Neutrophil (primary cell): ENCODE data around the gene MCRIP2.

Experiments used
- H3K27ac ChIP-seq: fragments of 200-600 bp; sonication (generic); 2 replicates; pipeline ENCODE4 v1.5.1; 2016; ENCODE audit warnings: mild to moderate bottlenecking, moderate library complexity
- H3K27me3 ChIP-seq: fragments of 200-600 bp; sonication (generic); 2 replicates; pipeline ENCODE4 v1.6.0; 2016; ENCODE audit warnings: mild to moderate bottlenecking
- H3K36me3 ChIP-seq: fragments of 200-600 bp; sonication (generic); 2 replicates; pipeline ENCODE4 v1.5.1; 2017
- H3K4me1 ChIP-seq, 2 experiments: fragments of 200-600 bp in 1 of 2; sonication (generic) in 1 of 2; 1 replicate in 1 of 2; 2 replicates in 1 of 2; pipeline versions ENCODE4 v1.5.1 to v1.6.1; 2013 to 2016; ENCODE audit warnings: low read depth in 1 of 2, low read length in 1 of 2, mild to moderate bottlenecking in 1 of 2, moderate library complexity in 1 of 2; ENCODE audit not compliant: control insufficient read depth in 1 of 2, insufficient read depth in 1 of 2
- H3K4me3 ChIP-seq, 2 experiments: fragments of 200-600 bp in 1 of 2; sonication (generic) in 1 of 2; 1 replicate in 1 of 2; 2 replicates in 1 of 2; pipeline ENCODE4 v1.5.1; 2013 to 2016; ENCODE audit warnings: low read depth in 1 of 2, low read length in 1 of 2, mild to moderate bottlenecking in 1 of 2, moderate library complexity in 1 of 2
- H3K9me3 ChIP-seq: fragments of 200-600 bp; sonication (generic); 2 replicates; pipeline ENCODE4 v1.5.1; 2016
- CTCF ChIP-seq: fragments of 200-600 bp; sonication (generic); IDR thresholded peaks from 2 replicates; pipeline ENCODE4 v1.5.1; 2016; ENCODE audit warnings: antibody characterized with exemption

MCRIP2 gene

DNA sequence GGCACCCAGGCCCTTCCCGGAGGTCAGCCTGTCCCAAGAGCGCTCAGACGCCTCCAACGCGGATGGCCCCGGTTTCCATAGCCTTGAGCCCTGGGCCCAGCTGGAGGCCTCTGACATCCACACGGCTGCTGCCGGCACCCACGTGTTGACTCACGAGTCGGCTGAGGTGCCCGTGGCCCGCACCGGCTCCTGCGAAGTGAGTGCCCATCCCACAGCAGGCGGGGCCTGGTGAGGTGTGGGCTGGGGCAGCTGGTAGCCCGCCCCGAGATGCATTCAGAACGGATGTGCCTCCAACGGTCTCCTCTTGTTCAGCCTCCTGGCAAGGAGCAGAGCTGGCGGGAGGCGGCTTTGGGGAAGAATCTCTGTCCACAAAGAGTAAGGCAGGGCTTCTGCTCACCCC lies 10.2 kb downstream of the MCRIP2 start:
- no peak for TF ChIP-seq CTCF
- Histone ChIP-seq H3K4me1 (peaks cover 21 to 28% of the 10 kb centered on the region in 2 experiments), H3K9me3 (no peaks in the 10 kb centered on the region), H3K36me3 (peaks cover 6% of the 10 kb centered on the region), H3K27ac (no peak overlapping the region), H3K4me3 (no peak overlapping the region), H3K27me3 (no peaks in the 10 kb centered on the region)

- Histone ChIP-seq H3K9me3 (no peaks in the 10 kb centered on the region), H3K27me3 (no peaks in the 10 kb centered on the region), H3K36me3 (peaks cover 6% of the 10 kb centered on the region), H3K27ac (no peak overlapping the region), H3K4me3 (no peak overlapping the region), H3K4me1 (peaks cover 21 to 26% of the 10 kb centered on the region in 2 experiments)
- no peak for TF ChIP-seq CTCF
Measured at GRCh38 chr16:652454-653305, 11.1 kb downstream of the MCRIP2 start.

GRCh38 chr16:654034-654433 lies 12.4 kb downstream of the MCRIP2 start:
- Histone ChIP-seq H3K9me3 (no peaks in the 10 kb centered on the region), H3K4me3 (no peak overlapping the region), H3K4me1 (peaks cover 9 to 12% of the 10 kb centered on the region in 2 experiments), H3K27me3 (no peaks in the 10 kb centered on the region), H3K27ac (no peak overlapping the region), H3K36me3 (peaks cover 6% of the 10 kb centered on the region)
- no peak for TF ChIP-seq CTCF

DNA sequence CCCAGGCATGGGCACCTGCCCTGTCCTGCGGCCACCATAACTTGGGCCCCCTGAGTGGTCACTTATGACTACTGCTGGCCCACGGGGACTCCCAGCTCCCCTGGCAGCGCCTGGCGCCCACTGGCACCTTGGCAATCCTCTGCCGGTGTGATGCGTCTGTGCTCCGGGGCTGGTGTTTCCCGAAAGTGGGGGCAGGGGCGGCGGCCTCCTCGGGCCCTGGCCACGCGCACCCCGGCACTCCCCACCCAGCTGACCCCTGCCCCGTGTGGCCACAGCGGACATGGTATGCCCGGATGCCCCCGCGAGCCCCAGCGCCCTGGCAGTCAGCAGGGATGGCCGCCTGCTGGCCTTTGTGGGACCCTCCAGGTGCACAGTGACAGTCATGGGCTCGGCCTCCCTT lies 15.9 kb downstream of the MCRIP2 start:
- H3K36me3 ChIP-seq: peaks cover 6% of the 10 kb centered on the region
- H3K4me1 ChIP-seq: peaks cover 9 to 13% of the 10 kb centered on the region in 2 experiments
- no peaks in the 10 kb centered on the region for H3K9me3 ChIP-seq
- no peak overlapping the region for H3K27ac ChIP-seq
- TF ChIP-seq CTCF: no peak
- H3K27me3 ChIP-seq: no peaks in the 10 kb centered on the region
- no peak overlapping the region for H3K4me3 ChIP-seq

DNA sequence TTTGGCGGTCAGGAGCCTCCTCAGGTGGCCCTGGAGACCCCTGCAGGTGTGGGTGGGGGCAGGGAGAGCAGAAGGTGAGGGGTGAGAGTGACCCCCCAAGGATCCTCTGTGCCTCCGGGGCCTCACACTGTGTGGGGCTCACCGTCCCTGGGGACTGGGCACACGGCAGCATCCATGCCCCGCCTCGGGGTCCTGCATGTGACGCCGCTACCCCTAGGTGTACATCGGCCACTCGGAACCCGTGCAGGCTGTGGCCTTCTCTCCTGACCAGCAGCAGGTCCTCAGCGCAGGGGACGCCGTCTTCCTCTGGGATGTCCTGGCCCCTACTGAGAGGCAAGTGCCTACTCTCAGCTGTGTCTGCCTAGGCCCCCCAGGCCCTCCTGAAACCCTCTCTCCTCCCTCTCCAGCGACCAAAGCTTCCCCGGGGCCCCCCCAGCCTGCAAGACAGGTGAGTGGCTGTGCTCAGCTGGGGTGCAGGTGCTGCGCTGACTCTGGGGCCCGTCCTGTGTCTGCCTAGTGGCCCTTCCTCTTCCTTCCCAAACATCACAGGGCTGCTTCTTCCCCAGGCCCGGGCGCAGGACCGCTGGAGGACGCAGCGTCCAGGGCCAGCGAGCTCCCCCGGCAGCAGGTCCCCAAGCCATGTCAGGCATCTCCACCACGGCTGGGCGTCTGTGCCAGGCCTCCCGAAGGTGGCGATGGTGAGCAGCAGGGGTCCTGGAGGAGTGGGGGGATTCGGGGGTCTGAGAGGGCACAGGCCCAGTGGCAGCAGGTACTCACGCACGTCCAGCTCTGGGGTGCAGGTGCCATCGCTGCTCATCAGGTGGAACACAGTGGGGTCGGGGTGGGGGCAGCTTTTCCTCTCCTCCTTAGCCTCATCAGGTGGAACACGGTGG lies 17.3 kb downstream of the MCRIP2 start:
- Histone ChIP-seq H3K4me3 (no peak overlapping the region), H3K4me1 (peaks cover 9 to 13% of the 10 kb centered on the region in 2 experiments), H3K9me3 (no peaks in the 10 kb centered on the region), H3K27ac (no peak overlapping the region), H3K27me3 (no peaks in the 10 kb centered on the region), H3K36me3 (peaks cover 6% of the 10 kb centered on the region)
- no peak for TF ChIP-seq CTCF
